Activated naive CD8-positive, alpha-beta T cell treated with anti-CD3 and anti-CD28 coated beads, Interleukin-2, amount 50 U/mL, for 24 hours (primary cell): Measurements from ENCODE around the gene ARHGAP15.
A peak's percentile ranks its signal among the peaks of the same experiment; 100 is the strongest.

Experiments used
- ATAC-seq: fragments of 150-1000 bp; cut with Tn5 transposase; one replicate; pipeline ENCODE4 v1.10.0; 2021
- DNase-seq: peaks from one replicate; pipeline ENCODE4 v3.0.0; 2021
- H3K27ac Mint-ChIP-seq: one replicate; pipeline ENCODE4 v1.8.0; 2021; ENCODE audit warnings: mild to moderate bottlenecking, mixed read lengths
- H3K27me3 Mint-ChIP-seq: one replicate; pipeline ENCODE4 v1.8.0; 2021; ENCODE audit warnings: mixed read lengths
- H3K36me3 Mint-ChIP-seq: one replicate; pipeline ENCODE4 v1.8.0; 2021; ENCODE audit warnings: low read depth, mixed read lengths
- H3K4me1 Mint-ChIP-seq: one replicate; pipeline ENCODE4 v1.8.0; 2021; ENCODE audit warnings: mixed read lengths
- H3K4me3 Mint-ChIP-seq: one replicate; pipeline ENCODE4 v1.8.0; 2021; ENCODE audit warnings: mild to moderate bottlenecking, moderate library complexity, mixed read lengths
- H3K9me3 Mint-ChIP-seq: one replicate; pipeline ENCODE4 v1.8.0; 2021; ENCODE audit warnings: mixed read lengths

The ARHGAP15 gene

DNA sequence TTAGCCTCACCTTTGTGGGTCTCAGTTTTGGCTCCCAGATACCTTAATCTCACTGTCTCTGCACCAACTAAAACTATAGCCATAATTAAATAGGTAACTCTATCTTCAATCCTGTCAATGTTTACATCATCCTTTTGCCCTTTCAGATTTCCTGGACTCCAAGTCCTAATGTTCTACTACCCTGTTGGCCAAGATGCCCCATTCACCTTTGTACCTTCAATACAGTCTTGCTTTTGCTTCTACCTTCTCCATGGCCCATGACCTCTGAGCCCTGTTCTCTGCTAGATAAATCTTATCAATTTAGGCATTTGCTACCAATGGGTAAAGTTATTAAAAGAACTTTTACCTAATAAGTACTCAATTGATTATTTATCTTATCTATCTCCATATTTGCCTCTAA, 635.5 kb downstream of the ARHGAP15 start:
- no peak for DNase-seq
- no peaks in the 10 kb centered on the region for H3K9me3 Mint-ChIP-seq
- ATAC-seq = no peak
- peaks cover 2% of the 10 kb centered on the region for H3K4me1 Mint-ChIP-seq
- H3K27ac Mint-ChIP-seq = no peak overlapping the region
- H3K4me3 Mint-ChIP-seq = no peak overlapping the region
- no peaks in the 10 kb centered on the region for H3K27me3 Mint-ChIP-seq
- peaks cover 18% of the 10 kb centered on the region for H3K36me3 Mint-ChIP-seq

DNA sequence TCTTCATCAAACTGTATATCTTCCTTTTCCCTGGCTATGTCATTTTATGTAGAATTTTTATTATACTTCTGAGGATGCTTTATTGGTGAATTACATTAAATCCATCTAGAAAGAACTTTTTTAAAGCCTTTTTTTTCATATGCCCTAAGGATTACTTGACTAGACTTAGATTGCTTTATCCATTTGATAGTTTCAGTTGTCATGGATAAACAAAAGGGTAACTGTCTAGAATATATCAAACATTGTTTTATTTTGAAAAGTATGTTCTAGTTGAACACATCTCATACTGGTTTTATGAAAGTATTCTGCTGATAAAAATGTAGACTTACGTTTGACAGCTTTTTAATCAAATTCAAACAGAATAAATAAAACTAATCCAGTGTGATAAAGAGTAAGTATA, 639.8 kb downstream of the ARHGAP15 start:
- Mint-ChIP-seq H3K27ac (no peak overlapping the region), H3K9me3 (no peaks in the 10 kb centered on the region), H3K27me3 (no peaks in the 10 kb centered on the region), H3K4me3 (no peak overlapping the region), H3K36me3 (peaks cover 18% of the 10 kb centered on the region), H3K4me1 (peaks cover 2% of the 10 kb centered on the region)
- no peak for ATAC-seq
- no peak for DNase-seq

DNA sequence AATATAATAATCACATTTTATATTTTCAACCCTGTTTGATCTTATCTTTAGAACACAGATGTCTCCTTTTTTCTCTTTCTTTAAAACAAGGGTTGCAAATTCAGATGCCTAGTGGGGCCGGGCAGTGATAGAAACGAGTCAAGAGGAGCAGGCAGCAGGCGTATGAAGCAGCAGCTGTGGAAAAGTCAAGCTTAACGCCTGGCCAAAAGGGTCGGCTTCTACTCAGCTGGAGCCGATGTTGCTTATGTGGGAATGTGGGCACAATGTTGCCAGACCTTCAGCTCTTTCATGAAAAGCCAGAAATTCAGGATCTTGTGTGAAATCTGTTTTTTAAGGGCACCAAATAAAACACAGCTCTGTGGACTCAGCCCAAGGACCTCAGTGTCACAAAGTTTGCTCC, 642.7 kb downstream of the ARHGAP15 start:
- ATAC-seq = no peak
- no peaks in the 10 kb centered on the region for H3K9me3 Mint-ChIP-seq
- H3K27ac Mint-ChIP-seq = no peak overlapping the region
- peaks cover 12% of the 10 kb centered on the region for H3K36me3 Mint-ChIP-seq
- no peaks in the 10 kb centered on the region for H3K27me3 Mint-ChIP-seq
- H3K4me3 Mint-ChIP-seq = no peak overlapping the region
- no peak for DNase-seq
- H3K4me1 Mint-ChIP-seq = no peaks in the 10 kb centered on the region

DNA sequence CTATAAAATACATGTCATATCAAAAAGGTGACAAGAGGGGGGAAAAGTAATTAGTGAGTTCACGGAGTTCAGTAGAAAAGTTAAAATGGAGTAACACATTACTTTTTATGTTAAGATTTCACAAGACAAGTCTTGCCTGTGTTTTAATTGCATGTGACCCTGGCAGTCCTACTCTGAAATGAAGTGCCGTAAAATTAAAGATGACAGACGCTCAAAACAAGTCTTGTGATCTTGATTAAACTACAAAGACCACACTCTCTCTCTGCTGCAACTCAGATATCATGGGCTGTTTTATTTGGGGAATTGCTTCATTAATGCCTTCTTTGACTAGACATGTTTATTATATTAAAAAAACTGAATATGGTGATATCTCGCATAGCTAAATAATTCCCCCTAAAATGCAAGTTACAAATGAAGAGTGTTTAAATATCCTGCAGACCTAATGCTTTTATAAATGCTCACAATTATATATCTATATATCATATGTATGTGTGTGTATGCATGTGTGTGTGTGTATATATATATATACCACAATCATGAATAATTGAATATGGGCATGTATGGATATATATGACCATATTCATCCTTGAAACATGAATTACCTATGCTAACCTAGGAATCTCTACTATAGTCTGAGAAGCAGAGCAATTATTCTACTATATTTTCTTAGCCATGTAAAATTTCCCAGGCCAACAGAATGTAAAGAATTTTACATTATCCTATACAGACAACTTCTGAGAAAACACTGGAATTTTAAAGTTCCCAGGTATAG, 647.5 kb downstream of the ARHGAP15 start:
- no peak for DNase-seq
- ATAC-seq = no peak
- Mint-ChIP-seq H3K36me3 (no peaks in the 10 kb centered on the region), H3K4me1 (no peaks in the 10 kb centered on the region), H3K27ac (no peak overlapping the region), H3K4me3 (no peak overlapping the region), H3K9me3 (no peaks in the 10 kb centered on the region), H3K27me3 (no peaks in the 10 kb centered on the region)

DNA sequence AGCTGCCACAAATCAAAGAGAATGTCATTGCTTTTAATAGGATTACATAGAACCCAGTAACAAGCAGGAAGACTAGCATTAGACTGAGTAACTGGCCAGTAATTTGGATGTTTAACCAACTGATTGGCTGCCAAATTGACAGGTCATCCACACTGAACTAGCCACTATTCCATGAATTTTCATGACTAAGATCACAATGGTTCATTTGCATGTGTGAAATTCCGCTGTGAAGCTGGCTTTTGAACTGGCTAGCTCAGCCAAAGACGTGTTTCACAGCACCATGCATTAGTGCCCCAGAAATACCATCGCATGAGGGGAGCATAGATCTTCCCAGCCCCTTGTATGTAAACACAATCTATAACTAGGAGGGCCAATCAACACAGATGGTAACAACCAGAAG, 649.8 kb downstream of the ARHGAP15 start:
- Mint-ChIP-seq H3K36me3 (no peaks in the 10 kb centered on the region), H3K27me3 (no peaks in the 10 kb centered on the region), H3K4me1 (no peaks in the 10 kb centered on the region), H3K9me3 (no peaks in the 10 kb centered on the region), H3K27ac (no peak overlapping the region), H3K4me3 (no peak overlapping the region)
- no peak for DNase-seq
- no peak for ATAC-seq

DNA sequence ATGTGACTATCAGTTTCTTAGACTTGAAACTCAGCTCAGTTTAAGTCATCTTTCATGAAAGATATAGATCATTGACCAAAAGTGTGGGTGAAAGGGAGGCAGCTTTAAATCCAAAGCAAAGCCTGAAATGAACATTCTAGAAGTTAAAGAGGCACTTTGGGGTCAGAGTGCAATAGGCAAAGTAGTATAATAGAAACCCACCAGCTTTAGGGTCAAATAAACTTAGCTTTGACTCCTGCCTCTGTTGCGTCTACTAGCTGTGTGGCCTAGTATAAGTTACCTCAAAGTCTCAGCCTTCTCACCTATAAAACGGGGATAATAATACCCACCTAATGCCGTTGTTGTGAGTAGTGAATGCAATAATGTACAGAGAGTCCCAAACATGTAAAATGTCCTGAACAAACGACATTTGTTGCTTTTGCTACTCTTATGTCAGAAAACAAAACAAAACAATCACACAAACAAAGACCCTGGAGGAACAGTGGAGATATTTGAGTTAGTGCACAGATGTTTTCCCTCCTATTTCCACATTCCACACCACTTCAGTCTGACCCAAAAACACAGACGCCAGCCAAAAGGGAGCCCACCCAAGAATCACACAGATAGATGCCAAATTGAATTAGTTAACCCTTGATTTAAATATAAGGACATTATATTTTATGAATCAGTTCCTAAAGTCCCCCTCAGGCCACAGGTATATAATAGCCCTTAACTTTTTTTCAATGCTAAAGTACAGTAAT, 657.0 kb downstream of the ARHGAP15 start:
- Mint-ChIP-seq H3K4me3 (no peak overlapping the region), H3K4me1 (no peaks in the 10 kb centered on the region), H3K27me3 (peaks cover 7% of the 10 kb centered on the region), H3K9me3 (no peaks in the 10 kb centered on the region), H3K27ac (no peak overlapping the region), H3K36me3 (no peaks in the 10 kb centered on the region)
- ATAC-seq (no peak), DNase-seq (no peak)

DNA sequence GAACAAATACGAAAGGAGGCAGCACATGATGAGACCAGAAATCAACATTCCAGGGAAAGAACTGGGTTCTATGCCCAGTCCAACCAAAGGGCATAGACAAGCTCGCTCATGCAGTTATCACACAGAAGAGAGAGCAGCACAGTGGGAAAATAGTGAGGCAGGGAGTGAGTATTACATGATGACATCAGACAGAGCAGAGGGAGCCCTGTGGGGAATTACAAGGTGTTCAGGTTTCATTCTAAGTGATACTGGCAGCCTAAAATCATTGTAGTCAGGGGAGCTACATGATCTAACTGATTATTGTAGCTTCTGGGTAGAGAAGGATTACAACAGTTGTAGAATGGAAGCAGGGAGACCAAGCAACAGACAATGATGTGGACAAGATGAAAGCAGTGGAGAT, 658.5 kb downstream of the ARHGAP15 start:
- Mint-ChIP-seq H3K9me3 (no peaks in the 10 kb centered on the region), H3K4me1 (no peaks in the 10 kb centered on the region), H3K36me3 (no peaks in the 10 kb centered on the region), H3K4me3 (no peak overlapping the region), H3K27me3 (peaks cover 7% of the 10 kb centered on the region), H3K27ac (no peak overlapping the region)
- DNase-seq = no peak
- peak; percentile 36 for ATAC-seq

DNA sequence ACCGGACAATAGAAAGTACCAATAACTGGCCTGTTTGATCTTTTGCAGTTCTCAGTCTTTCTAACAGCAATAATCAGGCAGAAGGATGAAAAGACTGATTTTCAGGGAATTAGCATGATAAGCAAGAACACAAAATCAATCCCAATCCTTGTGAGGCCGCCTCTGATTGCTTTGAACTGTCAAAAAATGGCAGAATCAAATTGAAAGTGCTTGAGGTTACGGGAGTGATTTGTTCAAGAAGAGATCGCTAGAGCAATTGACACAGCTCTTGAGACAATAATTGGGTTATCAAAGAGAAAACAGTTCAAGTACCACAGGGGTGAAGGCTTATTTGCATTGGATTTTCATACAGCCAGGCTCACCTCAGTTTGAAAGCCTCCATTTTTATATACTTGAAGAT, 663.4 kb downstream of the ARHGAP15 start:
- DNase-seq (no peak), ATAC-seq (no peak)
- H3K36me3 Mint-ChIP-seq = no peaks in the 10 kb centered on the region
- no peaks in the 10 kb centered on the region for H3K4me1 Mint-ChIP-seq
- H3K4me3 Mint-ChIP-seq = no peak overlapping the region
- H3K9me3 Mint-ChIP-seq = no peaks in the 10 kb centered on the region
- peaks cover 7% of the 10 kb centered on the region for H3K27me3 Mint-ChIP-seq
- no peak overlapping the region for H3K27ac Mint-ChIP-seq

DNA sequence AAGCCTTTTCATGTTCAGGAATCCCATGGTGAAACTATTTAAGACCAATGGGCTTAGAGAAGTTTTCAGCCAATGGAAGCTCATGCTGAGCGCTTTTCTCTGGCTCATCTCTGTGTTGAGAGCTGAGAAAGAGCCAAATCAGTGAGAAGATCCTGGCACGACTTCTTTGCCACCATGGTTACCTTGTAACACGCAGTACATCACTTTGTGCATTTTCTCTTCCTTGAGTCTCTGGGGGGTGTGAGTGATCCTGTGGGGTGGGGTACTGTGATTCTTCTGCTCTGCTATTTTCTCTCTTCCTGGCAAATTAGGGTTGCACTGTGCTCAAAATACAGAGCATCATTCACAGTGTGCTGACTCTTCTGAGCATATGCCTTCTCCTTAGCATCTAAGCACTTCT, 664.2 kb downstream of the ARHGAP15 start:
- Mint-ChIP-seq H3K9me3 (no peaks in the 10 kb centered on the region), H3K4me1 (no peaks in the 10 kb centered on the region), H3K36me3 (no peaks in the 10 kb centered on the region), H3K27ac (no peak overlapping the region), H3K4me3 (no peak overlapping the region), H3K27me3 (peaks cover 6% of the 10 kb centered on the region)
- no peak for ATAC-seq
- DNase-seq = no peak

DNA sequence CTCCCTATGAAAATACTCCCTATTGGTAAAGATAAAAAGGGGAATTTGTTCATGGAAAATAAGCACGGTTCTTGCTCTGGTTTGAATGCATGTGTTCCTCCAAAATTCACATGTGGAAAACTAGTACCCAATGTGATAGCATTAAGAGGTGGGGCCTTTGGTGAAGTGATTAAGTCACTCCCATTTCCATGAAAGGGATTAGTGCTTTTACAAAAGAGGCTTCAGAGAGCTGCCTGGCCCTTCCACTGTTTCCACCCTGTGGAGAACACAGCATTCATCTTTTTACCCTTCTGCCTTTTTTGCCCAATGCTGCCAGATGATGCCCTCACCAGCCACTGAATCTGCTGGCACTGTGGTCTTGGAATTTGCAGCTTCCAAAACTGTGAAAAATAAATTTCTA, 666.8 kb downstream of the ARHGAP15 start:
- peaks cover 2% of the 10 kb centered on the region for H3K27me3 Mint-ChIP-seq
- DNase-seq (no peak), ATAC-seq (no peak)
- H3K36me3 Mint-ChIP-seq = no peaks in the 10 kb centered on the region
- no peaks in the 10 kb centered on the region for H3K4me1 Mint-ChIP-seq
- H3K27ac Mint-ChIP-seq = no peak overlapping the region
- no peaks in the 10 kb centered on the region for H3K9me3 Mint-ChIP-seq
- no peak overlapping the region for H3K4me3 Mint-ChIP-seq

DNA sequence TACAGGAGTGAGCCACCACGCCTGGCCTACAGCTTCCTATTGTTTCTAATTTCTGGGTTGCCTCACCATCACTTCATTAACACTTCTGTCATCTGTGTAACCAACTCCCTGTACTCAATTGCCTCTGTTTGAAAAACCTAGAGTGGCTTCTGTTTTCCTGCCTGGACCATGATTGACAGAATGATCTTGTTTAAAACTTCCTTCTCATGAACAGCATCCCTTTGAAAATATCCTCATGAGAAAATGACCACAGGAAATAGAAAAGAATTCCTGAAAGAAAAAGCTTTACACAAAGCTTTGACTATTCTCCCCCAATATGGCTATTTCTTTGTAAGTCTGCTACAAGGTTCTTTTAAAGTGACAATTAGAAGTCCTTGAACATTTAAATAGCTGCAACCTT, 672.3 kb downstream of the ARHGAP15 start:
- Mint-ChIP-seq H3K4me1 (peaks cover 15% of the 10 kb centered on the region), H3K27me3 (peaks cover 5% of the 10 kb centered on the region), H3K36me3 (no peaks in the 10 kb centered on the region), H3K27ac (no peak overlapping the region), H3K9me3 (no peaks in the 10 kb centered on the region), H3K4me3 (no peak overlapping the region)
- DNase-seq = no peak
- no peak for ATAC-seq

DNA sequence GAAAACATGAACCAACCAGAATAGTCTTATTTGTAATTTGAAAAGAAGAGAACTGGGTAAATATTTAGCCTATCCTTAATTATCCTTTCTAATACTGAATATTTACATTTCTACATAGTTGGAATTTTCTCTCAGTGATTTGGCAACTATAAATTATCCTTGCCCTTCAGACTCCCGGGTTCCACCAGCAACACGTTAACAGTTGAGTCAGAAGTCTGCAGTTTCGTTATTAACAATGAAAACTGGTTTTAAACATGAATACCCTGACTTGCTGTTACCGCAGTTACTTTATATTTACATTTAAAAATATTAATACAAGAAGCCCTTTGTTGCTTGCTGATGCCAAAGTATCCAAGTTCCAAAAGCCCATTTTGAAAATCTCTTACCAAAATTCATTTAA, 673.0 kb downstream of the ARHGAP15 start:
- ATAC-seq (no peak), DNase-seq (no peak)
- Mint-ChIP-seq H3K4me1 (peaks cover 15% of the 10 kb centered on the region), H3K27me3 (peaks cover 5% of the 10 kb centered on the region), H3K36me3 (no peaks in the 10 kb centered on the region), H3K9me3 (no peaks in the 10 kb centered on the region), H3K27ac (no peak overlapping the region), H3K4me3 (peak overlapping the region; percentile 27)

DNA sequence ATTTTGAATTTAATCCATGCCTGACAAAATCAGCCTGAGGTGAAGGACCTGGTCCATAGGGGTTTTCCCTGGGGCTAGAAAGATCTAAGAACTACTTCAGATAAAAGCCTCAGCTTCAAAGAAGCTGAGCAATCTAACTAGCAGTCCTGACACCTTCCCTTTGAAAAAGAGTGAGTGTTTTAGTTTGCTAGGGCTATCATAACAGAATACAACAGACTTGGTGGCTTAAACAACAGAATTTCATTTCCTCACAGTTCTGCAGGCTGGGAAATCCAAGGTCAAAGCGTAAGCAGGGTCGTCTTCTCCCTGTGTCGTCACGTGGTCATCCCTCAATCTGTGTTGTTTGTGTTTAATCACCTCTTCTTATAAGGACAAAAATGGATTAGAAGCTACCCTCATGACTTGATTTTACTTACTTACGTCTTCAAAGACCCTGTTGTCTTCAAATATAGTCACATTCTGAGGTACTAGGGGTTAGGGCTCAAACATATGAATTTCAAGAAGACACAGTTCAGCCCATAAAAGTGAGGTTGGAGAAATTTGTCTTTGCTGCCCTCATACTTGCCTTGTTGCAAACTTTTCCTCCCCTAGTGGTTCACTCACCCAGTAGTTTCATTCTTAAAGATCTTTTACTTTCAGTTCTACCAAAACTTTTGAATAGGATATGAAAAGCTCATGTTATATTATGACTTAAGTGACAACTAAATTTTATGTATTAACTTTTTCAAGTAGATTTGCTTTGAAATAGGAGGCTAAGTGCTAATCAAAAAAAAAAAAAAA, 673.8 kb downstream of the ARHGAP15 start:
- H3K27ac Mint-ChIP-seq = peak overlapping the region; percentile 31
- DNase-seq (no peak), ATAC-seq (peak; percentile 80)
- H3K9me3 Mint-ChIP-seq = no peaks in the 10 kb centered on the region
- H3K4me3 Mint-ChIP-seq = peak overlapping the region; percentile 27
- H3K36me3 Mint-ChIP-seq = no peaks in the 10 kb centered on the region
- H3K27me3 Mint-ChIP-seq = peaks cover 5% of the 10 kb centered on the region
- H3K4me1 Mint-ChIP-seq = peaks cover 15% of the 10 kb centered on the region

DNA sequence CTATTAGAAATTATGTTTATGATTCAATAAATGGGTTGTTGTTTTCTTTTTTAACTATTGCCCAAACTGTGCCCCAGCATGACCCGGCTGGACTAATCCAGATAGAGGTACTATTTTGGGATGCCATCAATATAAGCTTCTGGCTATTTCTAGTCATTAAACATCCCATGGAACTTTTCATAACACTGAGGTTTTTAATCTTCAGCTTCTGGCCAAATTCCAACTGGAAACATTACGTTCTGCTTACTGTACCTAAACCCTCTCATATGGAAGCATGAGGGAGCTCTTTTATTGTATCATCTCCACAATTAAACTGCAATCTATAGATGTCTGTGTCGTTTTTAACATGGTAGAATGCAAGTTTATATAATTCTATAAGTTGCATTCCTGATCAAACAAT, 674.7 kb downstream of the ARHGAP15 start:
- Mint-ChIP-seq H3K4me3 (no peak overlapping the region), H3K4me1 (peaks cover 15% of the 10 kb centered on the region)
- no peak for DNase-seq

DNA sequence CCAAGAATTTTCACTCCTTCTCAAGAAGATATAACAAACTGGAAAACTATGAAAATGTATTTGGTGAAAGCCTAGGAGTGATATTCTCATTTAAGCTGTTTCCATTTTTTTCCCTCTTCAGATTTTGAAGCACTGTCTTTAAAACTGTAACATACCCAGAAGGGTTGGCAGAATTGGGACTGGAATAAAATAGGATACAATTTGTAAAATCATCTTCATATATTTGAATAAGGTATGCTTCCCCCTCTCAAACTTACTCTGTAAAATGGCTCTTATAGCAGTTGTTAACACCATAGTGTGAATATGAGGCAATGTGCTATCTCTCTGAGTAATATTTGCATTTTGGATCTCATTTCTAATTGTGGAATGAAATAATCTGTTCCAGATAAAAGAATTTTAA, 676.4 kb downstream of the ARHGAP15 start:
- no peak overlapping the region for H3K4me3 Mint-ChIP-seq
- peaks cover 5% of the 10 kb centered on the region for H3K27me3 Mint-ChIP-seq
- no peaks in the 10 kb centered on the region for H3K9me3 Mint-ChIP-seq
- no peaks in the 10 kb centered on the region for H3K36me3 Mint-ChIP-seq
- no peak for ATAC-seq
- H3K4me1 Mint-ChIP-seq = peaks cover 15% of the 10 kb centered on the region
- DNase-seq = no peak
- no peak overlapping the region for H3K27ac Mint-ChIP-seq

More for the DNA sequence above, 674.7 kb downstream of the ARHGAP15 start:
- Mint-ChIP-seq H3K27ac (no peak overlapping the region), H3K9me3 (no peaks in the 10 kb centered on the region), H3K27me3 (peaks cover 5% of the 10 kb centered on the region), H3K36me3 (no peaks in the 10 kb centered on the region)
- ATAC-seq = no peak
